ENCODE measurements around the gene DNM3.

The DNM3 gene

GRCh38 chr1:171877701-171878100 is 36.4 kb downstream of the DNM3 start:
- H3K4me3 ChIP-seq (ENCODE audit: low read depth, low read length): no peak overlapping the region
- peak; percentile 10 for DNase-seq (ENCODE audit: low read depth)
- TF ChIP-seq CTCF (IDR thresholded peaks at IDR 0.05; ENCODE audit: low read depth, low read length, missing control alignments): no peak

- DNase-seq (ENCODE audit: low read depth): no peak
- no peak overlapping the region for H3K4me3 ChIP-seq (ENCODE audit: low read depth, low read length)
- no peak for TF ChIP-seq CTCF (IDR thresholded peaks at IDR 0.05; ENCODE audit: low read depth, low read length, missing control alignments)
Measured at GRCh38 chr1:171879556-171879955, 38.3 kb downstream of the DNM3 start.

- H3K4me3 ChIP-seq (ENCODE audit: low read depth, low read length): no peak overlapping the region
- TF ChIP-seq CTCF (IDR thresholded peaks at IDR 0.05; ENCODE audit: low read depth, low read length, missing control alignments): no peak
- DNase-seq (ENCODE audit: low read depth): no peak
Measured at GRCh38 chr1:171881442-171881841, 40.1 kb downstream of the DNM3 start.

- no peak for TF ChIP-seq CTCF (IDR thresholded peaks at IDR 0.05; ENCODE audit: low read depth, low read length, missing control alignments)
- no peak overlapping the region for H3K4me3 ChIP-seq (ENCODE audit: low read depth, low read length)
- DNase-seq (ENCODE audit: low read depth): no peak
Measured at GRCh38 chr1:171883849-171884248, 42.6 kb downstream of the DNM3 start.

- no peak for TF ChIP-seq CTCF (IDR thresholded peaks at IDR 0.05; ENCODE audit: low read depth, low read length, missing control alignments)
- H3K4me3 ChIP-seq (ENCODE audit: low read depth, low read length): no peak overlapping the region
- no peak for DNase-seq (ENCODE audit: low read depth)
Measured at GRCh38 chr1:171884475-171884874, 43.2 kb downstream of the DNM3 start.

GRCh38 chr1:171890131-171890530 is 48.8 kb downstream of the DNM3 start:
- H3K4me3 ChIP-seq (ENCODE audit: low read depth, low read length): no peak overlapping the region
- no peak for TF ChIP-seq CTCF (IDR thresholded peaks at IDR 0.05; ENCODE audit: low read depth, low read length, missing control alignments)
- DNase-seq (ENCODE audit: low read depth): no peak

GRCh38 chr1:171896936-171897703 is 55.8 kb downstream of the DNM3 start:
- no peak for DNase-seq (ENCODE audit: low read depth)
- H3K4me3 ChIP-seq (ENCODE audit: low read depth, low read length): no peak overlapping the region
- no peak for TF ChIP-seq CTCF (IDR thresholded peaks at IDR 0.05; ENCODE audit: low read depth, low read length, missing control alignments)
